NAMALWA (cell line): ENCODE measurements around the gene RAB3B.
"Not testable (repeated sequence)": the region's sequence is repeated elsewhere in the genome, so short reads cannot be mapped to it uniquely, and the experiment has no call there.

Experiments used
- DNase-seq: peaks from one replicate; pipeline ENCODE4 v3.0.0-alpha.2; 2015; ENCODE audit warnings: low spot score

Gene RAB3B, protein sequence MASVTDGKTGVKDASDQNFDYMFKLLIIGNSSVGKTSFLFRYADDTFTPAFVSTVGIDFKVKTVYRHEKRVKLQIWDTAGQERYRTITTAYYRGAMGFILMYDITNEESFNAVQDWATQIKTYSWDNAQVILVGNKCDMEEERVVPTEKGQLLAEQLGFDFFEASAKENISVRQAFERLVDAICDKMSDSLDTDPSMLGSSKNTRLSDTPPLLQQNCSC

DNA sequence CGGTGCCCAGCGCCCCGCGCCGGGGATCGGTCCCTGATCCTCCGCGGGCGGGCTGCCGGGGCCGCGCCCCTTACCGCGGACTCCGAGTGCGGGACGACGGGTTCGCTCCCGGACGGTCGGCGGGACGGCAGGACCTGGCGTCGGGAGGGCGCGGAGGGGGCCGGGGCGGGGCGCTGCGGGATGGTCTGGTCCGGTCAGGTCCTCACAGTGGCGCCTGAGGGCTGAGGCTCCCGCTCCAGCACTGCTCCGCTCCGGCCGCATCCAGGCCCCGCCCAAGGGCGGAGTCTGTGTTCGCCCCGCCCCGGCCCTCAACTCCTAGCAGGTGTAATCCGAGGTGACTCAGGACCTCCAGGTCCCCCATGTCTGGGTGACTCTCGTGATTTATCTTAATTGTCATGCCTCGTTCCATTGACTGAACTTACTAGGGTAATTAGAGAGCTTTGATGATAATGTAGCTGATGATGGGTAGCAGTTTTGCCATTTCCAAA, at the start of gene RAB3B:
RAB3B (minus strand) TSS at position 223 of the 488 bp plus-strand sequence. CDS start 13,583 bp downstream, outside the sequence.
- DNase-seq, result peak; percentile 59

DNA sequence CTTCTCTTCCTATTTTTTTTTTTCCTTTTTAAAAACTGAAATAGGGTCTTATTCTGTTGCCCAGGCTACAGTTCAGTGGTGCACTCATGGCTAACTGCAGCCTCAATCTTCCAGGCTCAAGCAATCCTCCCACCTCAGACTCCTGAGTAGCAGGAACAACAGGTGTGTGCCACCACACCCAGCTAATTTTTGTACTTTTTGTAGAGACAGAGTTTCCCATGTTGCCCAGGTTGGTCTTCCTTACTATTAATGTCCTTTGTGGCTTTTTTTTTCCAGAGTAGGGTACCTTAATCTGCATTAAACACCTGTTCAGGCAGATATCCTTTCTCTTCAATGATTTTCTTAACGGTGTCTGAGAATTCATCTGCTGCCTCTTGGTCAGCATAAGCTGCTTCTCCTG, 47.4 kb upstream of the RAB3B start:
- DNase-seq, result no peak

DNA sequence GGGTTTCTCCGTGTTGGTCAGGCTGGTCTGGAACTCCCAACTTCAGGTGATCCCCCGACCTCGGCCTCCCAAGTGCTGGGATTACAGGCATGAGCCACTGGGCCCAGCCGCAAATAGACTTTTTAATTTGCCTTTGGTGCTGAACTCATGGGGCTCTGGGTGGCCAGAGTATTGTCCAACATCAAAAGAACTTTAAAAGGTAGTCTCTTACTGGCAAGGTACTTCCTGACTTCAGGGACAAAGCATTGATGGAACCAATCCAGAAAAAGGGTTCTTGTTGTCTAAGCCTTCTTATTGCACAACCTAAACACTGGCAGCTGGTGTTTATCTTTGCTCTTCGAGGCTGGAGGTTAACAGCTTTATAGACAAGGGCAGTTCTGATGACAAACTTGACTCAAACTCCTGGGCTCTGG, 46.9 kb upstream of the RAB3B start:
- no peak for DNase-seq

DNA sequence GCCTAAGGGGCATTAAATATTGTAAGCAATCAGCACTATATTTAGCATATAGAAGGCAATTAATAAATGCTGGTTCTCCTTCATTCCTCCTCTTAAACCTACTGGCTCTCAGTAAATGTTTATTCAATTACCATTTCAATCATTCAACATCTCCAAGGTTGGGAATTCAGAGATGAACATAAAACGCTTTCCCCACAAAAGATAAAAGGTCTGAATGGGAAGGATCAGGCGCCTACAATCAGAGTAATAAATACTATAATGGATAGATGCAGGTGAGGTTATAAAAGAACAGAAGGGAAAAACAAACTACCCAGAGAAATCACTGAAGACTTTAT, 43.5 kb upstream of the RAB3B start:
- no peak for DNase-seq

DNA sequence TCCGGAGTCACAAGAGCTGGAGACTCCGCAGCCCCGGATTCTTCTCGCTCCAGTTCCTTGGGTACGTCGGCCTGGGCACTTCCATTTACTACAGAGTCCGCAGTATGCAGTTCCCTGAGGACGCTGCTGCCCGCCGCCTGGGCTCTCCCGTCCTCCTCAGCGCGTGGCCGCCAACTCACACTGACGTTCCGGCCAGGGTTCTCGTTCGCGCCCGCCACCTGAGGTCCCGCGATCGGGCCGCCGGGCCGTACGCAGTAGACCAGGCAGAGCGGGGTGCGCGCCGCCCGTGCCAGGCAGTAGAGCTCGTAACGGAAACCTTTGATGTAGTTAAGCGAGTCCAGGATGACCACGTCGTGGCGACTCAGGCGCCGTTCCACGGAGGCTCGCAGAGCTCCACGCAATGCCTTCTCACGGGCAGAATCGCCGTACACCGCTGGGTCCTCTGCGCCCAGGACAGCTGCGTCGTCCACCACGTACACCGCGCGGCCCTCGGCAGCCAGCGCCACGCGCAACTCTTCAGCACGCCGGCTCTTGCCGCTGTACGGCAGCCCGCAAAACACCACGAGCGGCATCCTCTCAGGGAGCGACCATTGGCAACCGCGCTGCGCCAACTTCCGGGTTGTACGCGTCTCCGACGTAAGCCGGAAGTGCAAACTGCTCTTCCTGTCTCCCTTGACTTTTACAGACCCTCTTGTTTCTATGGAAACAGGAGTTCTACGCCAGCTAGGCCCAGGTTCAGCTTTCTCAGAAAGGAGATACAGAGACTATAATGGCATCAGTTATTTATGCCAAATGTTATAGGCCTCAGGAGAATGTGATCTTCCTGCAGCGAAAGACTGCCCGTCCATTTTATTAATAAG, 42.9 kb upstream of the RAB3B start, which contains the start of gene KTI12:
KTI12 (minus strand) TSS at position 621 of the 860 bp plus-strand sequence; CDS start at position 572, 49 bp downstream.
- peak; percentile 96 for DNase-seq

DNA sequence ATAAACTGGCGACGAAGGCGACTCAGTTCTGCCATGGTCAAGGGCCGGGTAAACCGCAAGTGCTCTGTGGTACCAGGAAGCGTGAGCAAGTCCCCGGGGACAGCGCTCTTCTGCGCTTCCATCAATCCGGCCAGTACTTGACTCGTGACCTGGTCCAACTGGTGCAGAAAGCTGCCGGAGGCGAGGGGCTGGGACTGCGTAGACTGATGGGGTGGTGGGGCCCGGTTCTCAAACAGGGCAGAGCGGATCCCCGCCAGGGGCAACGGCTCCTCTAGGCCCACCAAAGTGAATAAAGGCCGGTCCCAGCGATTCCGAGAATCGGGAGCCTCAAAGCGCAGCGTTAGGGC, 42.3 kb upstream of the RAB3B start:
- DNase-seq, result peak; percentile 46

DNA sequence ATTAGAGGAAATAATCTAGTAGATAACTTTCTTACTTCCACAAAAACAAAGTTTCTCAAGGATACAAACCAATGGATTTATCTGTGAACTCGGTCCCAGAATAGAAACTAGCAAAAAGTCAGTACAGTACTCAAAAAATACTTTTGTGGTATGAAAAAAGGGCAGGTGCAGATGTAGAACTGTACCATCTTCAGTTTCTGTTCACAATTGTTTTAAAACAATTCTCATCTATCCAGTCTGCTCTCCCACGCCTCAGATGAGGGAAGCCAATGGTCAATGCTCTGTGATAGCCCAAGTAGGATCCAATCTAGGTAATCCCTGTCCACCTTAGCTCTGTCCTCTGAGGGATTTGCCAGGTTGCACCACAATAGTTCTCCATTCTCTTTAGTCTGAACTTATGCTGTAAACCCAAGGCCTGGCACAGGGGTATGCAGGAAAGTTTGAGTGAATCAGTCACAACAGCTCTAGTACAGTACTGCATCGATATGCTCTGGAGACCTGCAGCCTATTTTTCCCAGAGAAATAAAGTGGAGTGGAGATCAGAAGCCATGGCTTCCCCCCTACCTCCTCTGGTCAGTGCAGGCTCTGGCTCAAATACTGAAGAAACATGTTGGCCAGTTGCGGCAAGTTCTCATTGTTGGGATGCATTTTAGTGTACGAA, 41.8 kb upstream of the RAB3B start:
- DNase-seq, result no peak

DNA sequence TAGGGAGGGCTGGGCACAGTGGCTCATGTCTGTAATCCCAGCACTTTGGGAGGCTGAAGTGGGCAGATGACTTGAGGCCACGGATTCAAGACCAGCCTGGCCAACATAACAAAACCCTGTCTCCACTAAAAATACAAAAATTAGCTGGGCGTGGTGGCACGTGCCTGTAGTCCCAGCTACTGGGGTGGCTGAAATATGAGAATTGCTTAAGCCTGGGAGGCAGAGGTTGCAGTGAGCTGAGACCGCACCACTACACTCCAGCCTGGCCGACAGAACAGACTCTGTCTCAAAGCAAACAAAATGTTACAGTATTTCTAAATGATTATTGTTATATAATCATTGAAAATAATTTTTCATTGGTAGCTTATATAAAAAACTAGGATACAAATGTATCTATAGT, 38.3 kb upstream of the RAB3B start:
- not testable (repeated sequence) for DNase-seq

DNA sequence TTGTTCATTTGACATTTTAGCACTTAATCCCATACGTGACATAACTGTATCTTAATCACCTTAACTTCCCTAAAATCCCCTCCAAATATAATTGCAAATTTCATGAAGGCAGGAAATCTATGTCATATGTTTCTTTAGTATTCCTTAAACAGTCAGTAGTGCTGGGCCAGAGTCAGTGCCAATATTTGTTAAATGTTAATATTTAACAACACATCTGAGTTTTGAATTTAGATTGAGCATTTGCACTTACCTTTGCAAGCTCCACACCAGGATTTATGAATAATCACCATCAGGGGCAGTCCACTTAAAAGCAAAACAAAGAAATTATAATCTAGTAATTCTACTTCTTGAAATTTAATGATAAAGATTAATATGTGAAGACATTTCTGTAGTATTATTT, 37.8 kb upstream of the RAB3B start:
- DNase-seq, result no peak

DNA sequence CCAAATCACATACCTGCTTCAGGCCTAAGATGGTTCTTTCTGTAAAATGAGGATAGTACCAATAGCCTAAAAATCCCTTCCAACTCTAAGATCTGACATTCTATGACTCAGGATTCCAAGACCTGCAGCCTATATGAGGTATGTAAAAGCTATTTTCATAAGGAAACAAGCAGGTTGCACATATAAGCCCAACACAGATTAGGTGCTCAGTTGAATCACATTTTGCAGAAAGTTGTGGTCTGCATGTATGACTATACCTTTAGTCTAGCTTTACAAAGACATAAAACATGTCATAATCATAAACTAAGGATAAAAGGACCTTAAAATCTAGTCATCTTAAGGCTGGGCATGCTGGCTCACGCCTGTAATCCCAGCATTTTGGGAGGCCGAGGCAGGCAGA, 35.8 kb upstream of the RAB3B start:
- no peak for DNase-seq

DNA sequence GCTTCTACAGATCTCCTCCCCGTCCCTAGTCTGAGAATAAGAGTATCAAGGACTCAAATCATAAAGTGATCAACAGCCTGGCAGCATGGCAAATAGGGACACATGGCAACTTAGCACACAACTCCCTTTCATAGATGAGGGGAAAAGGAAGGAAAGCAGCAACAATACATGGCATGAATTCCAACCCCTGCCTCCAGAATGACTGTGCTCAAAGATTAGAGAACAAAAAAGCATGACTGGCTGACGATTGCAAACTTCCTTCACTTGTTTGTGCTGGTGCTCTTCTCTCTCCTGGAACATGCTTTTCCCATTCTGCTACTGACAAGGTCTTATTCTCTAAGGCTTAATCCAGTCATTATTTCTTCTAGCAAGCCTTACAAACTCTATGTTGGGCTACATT, 31.6 kb upstream of the RAB3B start:
- DNase-seq, result no peak

DNA sequence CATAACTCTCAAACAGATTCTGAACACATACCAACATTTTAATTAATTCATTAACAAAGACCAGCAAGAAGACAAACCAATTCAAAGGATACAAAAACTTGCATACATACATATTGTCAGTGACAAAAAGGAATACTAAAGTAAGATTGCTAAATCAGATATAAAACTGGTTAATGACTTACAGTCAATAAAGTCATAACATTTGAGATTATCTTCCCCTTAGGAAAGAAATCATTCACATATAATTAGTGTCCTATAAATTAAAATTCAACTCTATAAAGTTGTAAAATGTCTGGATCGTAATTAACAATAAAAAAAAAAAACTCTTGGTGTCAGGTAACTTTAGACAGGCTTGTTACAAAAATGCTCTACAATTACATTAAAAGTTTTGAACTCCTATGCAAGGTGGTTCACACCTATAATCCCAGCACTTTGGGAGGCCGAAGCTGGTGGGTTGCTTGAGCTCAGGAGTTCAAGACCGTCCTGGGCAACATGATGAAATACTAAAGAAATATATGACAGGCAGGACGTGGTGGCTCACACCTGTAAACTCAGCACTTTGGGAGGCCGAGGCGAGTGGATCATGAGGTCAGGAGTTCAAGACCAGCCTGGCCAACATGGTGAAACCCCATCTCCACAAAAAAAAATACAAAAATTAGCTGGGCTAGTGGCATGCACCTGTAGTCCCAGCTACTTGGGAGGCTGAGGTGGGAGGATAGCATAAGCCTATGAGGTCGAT, 17.7 kb upstream of the RAB3B start:
- no peak for DNase-seq

DNA sequence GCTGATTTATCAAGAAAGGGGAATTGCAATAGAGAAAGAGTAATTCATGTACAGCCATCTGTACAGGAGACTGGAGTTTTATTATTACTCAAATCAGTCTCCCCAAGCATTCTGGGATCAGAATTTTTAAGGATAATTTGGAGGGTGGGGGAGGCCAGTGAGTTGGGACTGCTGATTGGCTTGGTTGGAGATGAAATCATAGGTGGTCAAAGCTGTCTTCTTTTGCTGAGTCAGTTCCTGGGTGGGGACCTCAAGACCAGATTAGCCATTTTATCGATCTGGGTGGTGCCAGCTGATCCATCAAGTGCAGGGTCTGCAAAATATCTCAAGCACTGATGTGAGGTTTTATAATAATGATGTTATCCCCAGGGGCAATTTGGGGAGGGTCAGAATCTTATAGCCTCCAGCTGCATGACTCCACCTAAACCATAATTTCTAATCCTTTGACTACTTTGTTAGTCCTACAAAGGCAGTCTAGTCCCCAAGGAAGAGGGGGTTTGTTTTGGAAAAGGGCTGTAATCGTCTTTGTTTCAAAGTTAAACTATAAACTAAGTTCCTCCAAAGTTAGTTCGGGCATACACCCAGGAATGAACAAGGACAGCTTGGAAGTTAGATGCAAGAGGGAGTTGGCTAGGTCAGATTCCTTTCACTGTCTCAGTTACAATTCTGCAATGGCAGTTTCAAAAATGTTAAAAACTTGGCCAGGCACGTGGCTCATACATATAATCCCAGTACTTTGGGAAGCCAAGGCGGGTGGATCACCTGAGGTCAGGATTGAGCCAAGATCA, 16.9 kb upstream of the RAB3B start:
- DNase-seq, result no peak

DNA sequence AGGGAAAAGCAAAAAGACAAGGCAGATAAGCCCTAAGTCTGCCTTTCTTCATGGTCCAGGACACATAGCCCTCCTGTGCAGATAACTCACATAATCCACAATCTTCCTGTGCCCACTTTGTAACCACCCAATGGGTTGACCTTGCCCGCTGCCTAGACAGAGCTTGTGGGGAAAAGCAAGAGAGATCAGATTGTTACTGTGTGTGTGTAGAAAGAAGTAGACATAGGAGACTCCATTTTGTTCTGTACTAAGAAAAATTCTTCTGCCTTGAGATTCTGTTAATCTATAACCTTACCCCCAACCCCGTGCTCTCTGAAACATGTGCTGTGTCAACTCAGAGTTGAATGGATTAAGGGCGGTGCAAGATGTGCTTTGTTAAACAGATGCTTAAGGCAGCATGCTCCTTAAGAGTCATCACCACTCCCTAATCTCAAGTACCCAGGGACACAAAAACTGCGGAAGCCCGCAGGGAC, 15.6 kb upstream of the RAB3B start:
- not testable (repeated sequence) for DNase-seq

DNA sequence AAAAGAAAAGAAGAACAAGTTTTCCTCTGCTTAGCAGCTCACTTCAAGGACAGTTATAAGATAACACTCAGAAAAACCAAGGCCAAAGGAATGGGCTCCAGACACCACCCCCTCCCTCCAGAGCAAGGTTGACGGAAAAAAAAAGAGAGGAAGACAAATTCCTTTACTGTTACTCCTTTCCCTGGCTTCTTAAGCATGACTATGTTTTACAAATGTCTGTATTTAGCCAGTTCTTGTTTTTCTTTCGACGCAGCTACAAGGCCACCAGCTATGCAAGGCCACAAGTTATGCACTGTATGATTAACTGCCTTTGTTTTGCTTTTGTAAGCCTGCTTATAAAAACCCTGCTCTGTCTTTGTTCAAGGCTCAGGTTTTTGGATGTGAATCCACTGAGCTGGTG, 15.0 kb upstream of the RAB3B start:
- DNase-seq, result not testable (repeated sequence)

DNA sequence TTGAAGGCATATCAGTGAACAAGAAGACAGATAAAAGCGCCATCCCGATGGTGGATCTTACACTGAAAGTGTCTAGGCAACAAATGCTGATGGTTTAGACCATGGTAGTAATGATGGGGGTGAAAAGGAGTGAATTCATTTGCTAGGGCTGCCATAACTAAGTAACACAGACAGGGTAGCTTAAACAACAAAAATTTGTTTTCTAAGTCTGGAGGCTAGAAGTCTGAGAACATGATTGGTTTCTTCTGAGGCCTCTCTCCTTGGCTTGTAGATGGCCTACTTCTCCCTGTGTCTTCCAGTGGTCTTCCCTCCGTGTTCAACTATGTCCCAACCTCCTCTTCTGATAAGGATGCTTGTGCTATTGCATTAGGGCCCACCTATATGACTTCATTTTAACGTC, 13.4 kb upstream of the RAB3B start:
- no peak for DNase-seq

DNA sequence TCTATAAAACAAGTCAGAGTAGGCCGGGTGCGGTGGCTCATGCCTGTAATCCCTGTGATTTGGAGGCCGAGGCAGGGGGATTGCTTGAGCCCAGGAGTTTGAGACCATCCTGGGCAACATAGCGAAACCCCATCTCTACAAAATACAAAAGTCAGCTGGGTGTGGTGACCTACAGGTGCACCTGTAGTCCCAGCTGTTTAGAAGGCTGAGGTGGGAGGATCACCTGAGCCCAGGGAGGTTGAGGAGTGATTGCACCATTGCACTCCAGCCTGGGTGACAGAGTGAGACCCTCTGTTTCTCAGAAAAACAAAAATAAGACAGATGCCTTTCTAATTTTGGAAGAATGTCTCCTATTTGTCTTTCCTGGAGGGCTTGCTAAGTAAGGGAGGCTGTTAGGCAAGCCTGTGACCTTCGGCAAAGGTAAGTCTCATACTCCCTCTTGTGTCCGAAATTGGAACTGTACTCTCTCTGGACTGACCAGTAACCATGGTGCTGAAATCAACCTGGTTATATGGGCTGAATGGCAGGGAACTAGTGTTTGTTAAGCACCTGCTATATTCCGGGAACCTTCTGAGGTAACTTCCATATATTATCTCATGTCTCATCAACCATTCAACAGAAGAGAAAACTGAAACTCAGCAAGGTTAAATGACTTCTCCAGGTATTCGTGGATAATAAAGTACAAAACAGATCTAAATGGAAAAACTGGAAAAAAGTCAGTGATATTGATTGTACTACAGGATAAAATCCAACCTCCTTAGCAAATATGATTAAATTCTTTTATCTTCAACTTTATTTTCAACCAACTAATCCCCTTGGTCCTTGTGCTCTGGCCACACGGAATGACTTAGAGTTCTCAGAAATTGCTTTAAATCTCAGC, 11.8 kb upstream of the RAB3B start:
- peak; percentile 90 for DNase-seq

DNA sequence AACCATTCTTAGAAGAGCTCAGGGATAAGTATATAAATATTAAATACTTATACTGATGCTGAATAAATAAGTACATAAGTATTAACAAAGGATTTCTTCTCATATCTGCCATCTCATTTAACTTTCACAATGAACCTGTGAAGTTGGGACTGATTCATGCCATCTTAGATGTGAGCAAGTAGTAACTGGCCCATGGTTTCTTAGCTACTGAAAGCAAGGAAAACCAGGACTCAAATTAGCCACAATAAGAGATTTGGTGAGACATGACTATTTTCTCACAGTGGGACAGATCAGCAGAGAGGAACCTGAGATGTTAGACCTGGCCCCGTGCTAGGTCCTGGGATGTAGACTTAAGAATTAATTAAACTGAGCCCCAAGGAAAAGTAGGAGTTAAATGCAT, 8.2 kb upstream of the RAB3B start:
- no peak for DNase-seq

DNA sequence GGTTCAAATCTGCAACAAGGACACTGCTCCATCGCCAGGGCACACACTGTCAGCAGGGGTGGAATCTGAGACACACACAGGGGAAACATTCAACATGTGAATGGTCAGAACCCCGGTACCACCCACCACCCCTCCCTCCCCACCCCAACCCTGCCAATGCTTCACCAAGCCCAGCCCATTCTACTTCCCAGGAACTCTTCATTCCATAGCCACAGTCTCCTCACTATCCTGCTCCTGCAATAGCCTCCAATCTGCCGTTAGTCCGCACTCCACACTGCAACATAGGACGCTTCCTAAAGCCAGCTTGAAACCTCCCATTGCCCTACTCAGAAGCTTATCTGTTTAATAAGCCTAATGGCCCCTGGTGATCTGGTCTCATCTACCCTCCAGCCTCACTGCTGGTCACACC, 7.5 kb upstream of the RAB3B start:
- DNase-seq, result no peak
